ENCODE results near the gene ADGRG3. TPM values are rescaled to one million over a fixed set of nuclear protein-coding genes. Genes with fewer than 3 reads are reported as not detected.

The ADGRG3 gene
- total and polyA plus RNA-seq, 2 of the 13 experiments (the other 11 are each of a cell fraction or from before 2014, with no cell fraction given) = 2.7 to 11.8 TPM

GRCh38 chr16:57734308-57734924 is 66.3 kb downstream of the ADGRG3 start (continued):
- TF ChIP-seq BCLAF1 (IDR thresholded peaks at IDR 0.05) (no peak), ZBTB42 (CRISPR knock-in tag; IDR thresholded peaks at IDR 0.05) (peak; percentile 24; the same call in 1 of the 2 replicates), MED1 (CRISPR knock-in tag; IDR thresholded peaks at IDR 0.05) (no peak), MIER2 (CRISPR knock-in tag; IDR thresholded peaks at IDR 0.05) (peak; percentile 42; the same call in 1 of the 2 replicates), ZKSCAN1 (IDR thresholded peaks at IDR 0.05; ENCODE audit: low read length) (0 out of 2 replicates have a peak, but pooled peaks have one; percentile 7), ZNF33B (CRISPR knock-in tag; IDR thresholded peaks at IDR 0.05) (0 out of 2 replicates have a peak, but pooled peaks have one; percentile 50), MBNL3 (CRISPR knock-in tag; conservative IDR thresholded peaks at IDR 0.05) (0 out of 2 replicates have a peak, but pooled peaks have one; percentile 25), RBAK (CRISPR knock-in tag; IDR thresholded peaks at IDR 0.05) (no peak), ZNF891 (CRISPR knock-in tag; IDR thresholded peaks at IDR 0.05) (peak; percentile 94), HDAC2 (CRISPR knock-in tag; IDR thresholded peaks at IDR 0.05) (no peak), ZNF256 (CRISPR knock-in tag; conservative IDR thresholded peaks at IDR 0.05) (no peak), EEA1 (CRISPR knock-in tag; IDR thresholded peaks at IDR 0.05; ENCODE audit: borderline replicate concordance) (no peak), ZNF430 (CRISPR knock-in tag; IDR thresholded peaks at IDR 0.05) (0 out of 2 replicates have a peak, but pooled peaks have one; percentile 15), MEIS2 (CRISPR knock-in tag; IDR thresholded peaks at IDR 0.05) (0 out of 2 replicates have a peak, but pooled peaks have one; percentile 6), ZNF549 (CRISPR knock-in tag; IDR thresholded peaks at IDR 0.05) (no peak)
- TF ChIP-seq, protein P1, sequence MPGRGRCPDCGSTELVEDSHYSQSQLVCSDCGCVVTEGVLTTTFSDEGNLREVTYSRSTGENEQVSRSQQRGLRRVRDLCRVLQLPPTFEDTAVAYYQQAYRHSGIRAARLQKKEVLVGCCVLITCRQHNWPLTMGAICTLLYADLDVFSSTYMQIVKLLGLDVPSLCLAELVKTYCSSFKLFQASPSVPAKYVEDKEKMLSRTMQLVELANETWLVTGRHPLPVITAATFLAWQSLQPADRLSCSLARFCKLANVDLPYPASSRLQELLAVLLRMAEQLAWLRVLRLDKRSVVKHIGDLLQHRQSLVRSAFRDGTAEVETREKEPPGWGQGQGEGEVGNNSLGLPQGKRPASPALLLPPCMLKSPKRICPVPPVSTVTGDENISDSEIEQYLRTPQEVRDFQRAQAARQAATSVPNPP (CRISPR knock-in tag; IDR thresholded peaks at IDR 0.05) = no peak
- TF ChIP-seq, protein P2, sequence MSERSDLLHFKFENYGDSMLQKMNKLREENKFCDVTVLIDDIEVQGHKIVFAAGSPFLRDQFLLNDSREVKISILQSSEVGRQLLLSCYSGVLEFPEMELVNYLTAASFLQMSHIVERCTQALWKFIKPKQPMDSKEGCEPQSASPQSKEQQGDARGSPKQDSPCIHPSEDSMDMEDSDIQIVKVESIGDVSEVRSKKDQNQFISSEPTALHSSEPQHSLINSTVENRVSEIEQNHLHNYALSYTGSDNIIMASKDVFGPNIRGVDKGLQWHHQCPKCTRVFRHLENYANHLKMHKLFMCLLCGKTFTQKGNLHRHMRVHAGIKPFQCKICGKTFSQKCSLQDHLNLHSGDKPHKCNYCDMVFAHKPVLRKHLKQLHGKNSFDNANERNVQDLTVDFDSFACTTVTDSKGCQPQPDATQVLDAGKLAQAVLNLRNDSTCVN (CRISPR knock-in tag; IDR thresholded peaks at IDR 0.05; ENCODE audit: borderline replicate concordance) = no peak; the same call in 1 of the 2 replicates
- TF ChIP-seq, protein P3, sequence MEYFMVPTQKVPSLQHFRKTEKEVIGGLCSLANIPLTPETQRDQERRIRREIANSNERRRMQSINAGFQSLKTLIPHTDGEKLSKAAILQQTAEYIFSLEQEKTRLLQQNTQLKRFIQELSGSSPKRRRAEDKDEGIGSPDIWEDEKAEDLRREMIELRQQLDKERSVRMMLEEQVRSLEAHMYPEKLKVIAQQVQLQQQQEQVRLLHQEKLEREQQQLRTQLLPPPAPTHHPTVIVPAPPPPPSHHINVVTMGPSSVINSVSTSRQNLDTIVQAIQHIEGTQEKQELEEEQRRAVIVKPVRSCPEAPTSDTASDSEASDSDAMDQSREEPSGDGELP (IDR thresholded peaks at IDR 0.05; ENCODE audit: borderline replicate concordance, low read depth) = no peak
- TF ChIP-seq, protein P4, sequence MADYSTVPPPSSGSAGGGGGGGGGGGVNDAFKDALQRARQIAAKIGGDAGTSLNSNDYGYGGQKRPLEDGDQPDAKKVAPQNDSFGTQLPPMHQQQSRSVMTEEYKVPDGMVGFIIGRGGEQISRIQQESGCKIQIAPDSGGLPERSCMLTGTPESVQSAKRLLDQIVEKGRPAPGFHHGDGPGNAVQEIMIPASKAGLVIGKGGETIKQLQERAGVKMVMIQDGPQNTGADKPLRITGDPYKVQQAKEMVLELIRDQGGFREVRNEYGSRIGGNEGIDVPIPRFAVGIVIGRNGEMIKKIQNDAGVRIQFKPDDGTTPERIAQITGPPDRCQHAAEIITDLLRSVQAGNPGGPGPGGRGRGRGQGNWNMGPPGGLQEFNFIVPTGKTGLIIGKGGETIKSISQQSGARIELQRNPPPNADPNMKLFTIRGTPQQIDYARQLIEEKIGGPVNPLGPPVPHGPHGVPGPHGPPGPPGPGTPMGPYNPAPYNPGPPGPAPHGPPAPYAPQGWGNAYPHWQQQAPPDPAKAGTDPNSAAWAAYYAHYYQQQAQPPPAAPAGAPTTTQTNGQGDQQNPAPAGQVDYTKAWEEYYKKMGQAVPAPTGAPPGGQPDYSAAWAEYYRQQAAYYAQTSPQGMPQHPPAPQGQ (CRISPR knock-in tag; IDR thresholded peaks at IDR 0.05; ENCODE audit: borderline replicate concordance) = 0 out of 2 replicates have a peak, but pooled peaks have one; percentile 55

Data from HepG2 (cell line).